ENCODE measurements around the gene TRDMT1. TPM values are rescaled to one million over a fixed set of nuclear protein-coding genes. Genes with fewer than 3 reads are reported as not detected.

Gene TRDMT1
- total RNA-seq, 1 experiment from 2014 or later = 20.2 TPM

DNA sequence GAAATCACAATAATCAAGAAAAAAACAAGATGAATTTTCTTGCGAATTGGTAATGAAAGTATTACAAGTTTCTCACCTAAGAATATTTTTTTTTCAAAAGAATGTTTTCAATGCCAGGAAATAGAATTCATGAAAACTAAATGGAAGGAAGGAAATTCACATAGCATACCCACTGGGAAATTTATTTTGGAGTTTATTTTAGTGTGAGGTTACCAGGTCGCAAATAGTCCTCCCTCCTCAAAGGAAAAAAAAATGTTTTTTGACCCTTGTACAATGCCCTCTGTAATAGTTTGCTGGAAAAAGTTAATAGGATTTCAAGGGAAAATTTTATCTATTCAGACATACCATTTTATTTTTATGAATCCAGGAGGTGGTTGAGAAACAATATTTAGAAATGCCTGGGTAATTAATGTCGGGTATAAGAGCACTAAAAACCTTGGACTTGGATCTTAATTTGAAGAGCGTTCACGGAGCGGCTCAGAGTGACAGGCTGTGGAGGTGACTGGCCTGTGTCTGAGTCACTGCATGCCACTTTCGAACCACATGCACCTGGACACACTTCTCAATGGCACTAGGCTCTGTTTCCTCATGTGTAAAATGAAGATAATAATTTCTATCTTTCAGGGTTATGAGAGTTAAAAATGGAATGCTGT is 100.1 kb downstream of the TRDMT1 start:
- TF ChIP-seq, protein P1, sequence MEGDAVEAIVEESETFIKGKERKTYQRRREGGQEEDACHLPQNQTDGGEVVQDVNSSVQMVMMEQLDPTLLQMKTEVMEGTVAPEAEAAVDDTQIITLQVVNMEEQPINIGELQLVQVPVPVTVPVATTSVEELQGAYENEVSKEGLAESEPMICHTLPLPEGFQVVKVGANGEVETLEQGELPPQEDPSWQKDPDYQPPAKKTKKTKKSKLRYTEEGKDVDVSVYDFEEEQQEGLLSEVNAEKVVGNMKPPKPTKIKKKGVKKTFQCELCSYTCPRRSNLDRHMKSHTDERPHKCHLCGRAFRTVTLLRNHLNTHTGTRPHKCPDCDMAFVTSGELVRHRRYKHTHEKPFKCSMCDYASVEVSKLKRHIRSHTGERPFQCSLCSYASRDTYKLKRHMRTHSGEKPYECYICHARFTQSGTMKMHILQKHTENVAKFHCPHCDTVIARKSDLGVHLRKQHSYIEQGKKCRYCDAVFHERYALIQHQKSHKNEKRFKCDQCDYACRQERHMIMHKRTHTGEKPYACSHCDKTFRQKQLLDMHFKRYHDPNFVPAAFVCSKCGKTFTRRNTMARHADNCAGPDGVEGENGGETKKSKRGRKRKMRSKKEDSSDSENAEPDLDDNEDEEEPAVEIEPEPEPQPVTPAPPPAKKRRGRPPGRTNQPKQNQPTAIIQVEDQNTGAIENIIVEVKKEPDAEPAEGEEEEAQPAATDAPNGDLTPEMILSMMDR (conservative IDR thresholded peaks at IDR 0.05) = no peak
- 0 out of 7 replicates have a peak overlapping the region, but pooled peaks of 1 of the 3 experiments have one; percentile 18 for H3K27ac Mint-ChIP-seq

More for the DNA sequence above, 100.1 kb downstream of the TRDMT1 start:
- Histone ChIP-seq H3K23me2 (ENCODE audit: insufficient read length, low read depth, low read length, poor library complexity, severe bottlenecking) (no peaks in the 10 kb centered on the region), H2AK5ac (ENCODE audit: insufficient read length, low read length) (no peak overlapping the region), H2BK20ac (ENCODE audit: low read depth, low read length, poor library complexity, severe bottlenecking) (no peak overlapping the region), H2BK120ac (ENCODE audit: low read depth, low read length, poor library complexity, severe bottlenecking) (no peak overlapping the region), H2BK12ac (ENCODE audit: insufficient read length, low read depth, low read length) (no peak overlapping the region), H3K4me1 (ENCODE audit: insufficient read depth, low read length) (no peaks in the 10 kb centered on the region), H3K4me2 (ENCODE audit: insufficient read depth, insufficient read length, low read length) (no peak overlapping the region), H3K27me3 (ENCODE audit: insufficient read depth, low read length) (no peaks in the 10 kb centered on the region), H3K18ac (ENCODE audit: insufficient read length, low read depth, low read length) (no peak overlapping the region), H3K9me3 (ENCODE audit: control insufficient read depth, low read depth, low read length) (no peaks in the 10 kb centered on the region), H3K4ac (ENCODE audit: low read depth, low read length) (no peak overlapping the region), H4K8ac (replicated peaks; ENCODE audit: insufficient read length, low read depth, low read length) (no peak overlapping the region), H3K79me2 (ENCODE audit: insufficient read depth, low read length) (no peaks in the 10 kb centered on the region), H3K9ac (ENCODE audit: extremely low read depth, insufficient read length, low read length) (no peak overlapping the region), H3K79me1 (ENCODE audit: insufficient read depth, low read depth, low read length, poor library complexity, severe bottlenecking) (no peaks in the 10 kb centered on the region), H3K56ac (ENCODE audit: insufficient read length, low read depth, low read length) (no peak overlapping the region), H2BK15ac (ENCODE audit: low read depth, low read length) (no peak overlapping the region), H4K91ac (ENCODE audit: insufficient read length, low read depth, low read length) (no peak overlapping the region), H3T11ph (ENCODE audit: low read length) (no peak overlapping the region), H4K5ac (ENCODE audit: insufficient read length, low read depth, low read length) (no peak overlapping the region), H2BK5ac (ENCODE audit: insufficient read length, low read length) (no peak overlapping the region), H3K23ac (ENCODE audit: insufficient read length, low read depth, low read length) (no peak overlapping the region), H4K20me1 (ENCODE audit: control insufficient read depth, insufficient read depth, insufficient read length) (no peaks in the 10 kb centered on the region), H3K27ac (ENCODE audit: insufficient read length, low read depth, low read length) (no peak overlapping the region), H2AFZ (ENCODE audit: low read length) (no peak overlapping the region), H3K14ac (ENCODE audit: insufficient read depth, low read length) (no peak overlapping the region)
- no peaks in the 10 kb centered on the region for H3K4me1 Mint-ChIP-seq
- DNase-seq = no peak
- H3K9me3 Mint-ChIP-seq = peaks cover 0 to 4% of the 10 kb centered on the region in 2 experiments; a peak in 2 of 5 replicates
- H3K4me3 Mint-ChIP-seq = no peak overlapping the region
- no peaks in the 10 kb centered on the region for H3K36me3 Mint-ChIP-seq (ENCODE audit: insufficient read depth in 1 of 3, low read depth in 3 of 3)
- H3K27me3 Mint-ChIP-seq (ENCODE audit: low read depth) = no peaks in the 10 kb centered on the region
- no CpG with 5 or more reads among the region's 7 CpGs for WGBS (ENCODE audit: extremely low coverage, insufficient read length, low lambda C conversion rate)

All from H9 (cell line).